TTC549 (cell line): ENCODE measurements around the gene AKNA.

Experiments
- FAIRE-seq: peaks from 2 replicates; lab custom pipeline; 2012; peaks lifted over from hg19 to GRCh38; lab: Jason Lieb, UNC

Gene AKNA

DNA sequence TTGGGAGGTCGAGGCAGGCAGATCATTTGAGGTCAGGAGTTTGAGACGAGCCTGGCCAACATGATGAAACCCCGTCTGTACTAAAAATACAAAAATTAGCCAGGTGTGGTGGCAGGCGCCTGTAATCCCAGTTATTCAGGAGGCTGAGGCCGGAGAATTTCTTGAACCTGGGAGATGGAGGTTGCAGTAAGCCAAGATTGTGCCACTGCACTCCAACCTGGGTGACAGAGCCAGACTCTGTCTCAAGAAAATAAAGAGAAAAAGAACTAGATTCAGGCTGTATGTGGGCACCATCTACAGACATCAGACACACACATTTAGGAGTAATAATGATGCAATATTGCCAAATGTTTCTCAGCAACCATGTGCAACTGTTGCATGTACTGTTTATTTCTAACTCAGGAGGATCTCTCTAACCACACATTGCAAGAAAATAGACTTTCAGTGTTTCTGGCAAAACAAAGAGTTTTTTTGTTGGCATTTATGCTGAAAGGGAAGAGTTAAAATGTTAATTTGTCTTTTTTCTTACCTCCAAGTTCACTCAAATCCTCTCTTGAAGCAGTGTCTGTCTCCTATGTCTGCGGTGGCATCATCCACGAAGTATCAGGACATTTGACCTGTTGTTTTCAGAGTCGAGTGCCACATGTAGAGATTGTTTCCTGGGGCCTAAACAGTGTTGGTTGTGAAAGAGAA lies 70.0 kb downstream of the AKNA start:
- no peak for FAIRE-seq

DNA sequence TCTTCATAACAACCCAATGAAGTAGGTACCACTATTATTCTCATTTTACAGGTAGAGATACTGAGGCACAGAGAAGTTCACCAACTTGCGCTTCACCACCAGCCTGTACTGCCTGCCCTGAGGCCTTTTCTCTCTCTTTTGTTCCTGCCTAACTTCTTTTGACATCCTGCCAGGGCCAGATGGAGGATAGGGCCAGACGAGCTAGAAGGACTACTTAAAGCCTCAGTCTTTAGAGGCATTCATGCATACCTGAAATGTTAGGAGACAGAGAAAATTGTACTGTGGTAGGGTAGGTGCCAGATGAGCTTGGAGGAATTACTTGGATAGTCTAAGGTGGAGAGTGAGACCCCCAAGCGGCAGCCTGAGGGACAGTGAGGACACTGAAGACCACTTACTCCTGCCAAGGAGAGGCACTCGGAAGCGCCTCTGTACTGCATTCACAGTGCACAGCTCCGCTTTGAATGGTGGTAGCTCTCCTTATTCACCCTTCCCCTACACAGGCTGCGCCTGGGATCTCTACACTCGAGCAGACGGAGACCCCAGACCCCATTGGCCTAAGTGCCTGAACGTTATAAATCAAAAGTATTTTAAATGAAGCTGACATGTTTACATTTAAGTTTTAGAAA lies 71.1 kb downstream of the AKNA start:
- FAIRE-seq = no peak

DNA sequence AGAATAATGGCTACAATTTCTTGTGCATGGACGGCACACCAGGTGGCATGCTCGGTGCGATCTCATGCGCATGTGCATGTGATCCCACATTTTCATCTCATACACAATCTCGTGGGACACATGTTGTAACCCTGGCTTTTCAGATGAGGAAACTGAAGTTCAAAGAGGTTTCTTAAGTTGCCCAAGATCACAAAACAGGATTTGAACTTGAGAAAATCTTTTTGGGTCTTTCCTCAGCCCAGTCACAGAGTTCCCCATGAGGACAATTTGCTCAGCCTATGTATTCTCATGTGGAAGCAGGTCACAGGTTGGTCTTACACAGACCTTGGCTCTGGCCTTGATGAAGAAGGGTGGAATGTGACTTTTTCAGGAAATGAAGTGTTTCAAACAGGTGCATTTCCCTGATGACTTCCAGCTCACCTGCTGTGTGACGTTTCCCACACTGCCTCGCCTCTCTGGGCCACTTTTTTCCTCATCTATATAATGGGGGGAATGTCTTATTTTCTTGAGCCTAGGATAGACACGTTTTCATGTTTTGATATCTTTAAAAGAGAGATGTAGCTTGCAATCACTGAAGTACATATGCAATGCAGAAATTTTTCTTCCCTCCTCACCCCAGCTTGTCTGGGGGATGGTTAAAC lies 71.9 kb downstream of the AKNA start:
- no peak for FAIRE-seq

DNA sequence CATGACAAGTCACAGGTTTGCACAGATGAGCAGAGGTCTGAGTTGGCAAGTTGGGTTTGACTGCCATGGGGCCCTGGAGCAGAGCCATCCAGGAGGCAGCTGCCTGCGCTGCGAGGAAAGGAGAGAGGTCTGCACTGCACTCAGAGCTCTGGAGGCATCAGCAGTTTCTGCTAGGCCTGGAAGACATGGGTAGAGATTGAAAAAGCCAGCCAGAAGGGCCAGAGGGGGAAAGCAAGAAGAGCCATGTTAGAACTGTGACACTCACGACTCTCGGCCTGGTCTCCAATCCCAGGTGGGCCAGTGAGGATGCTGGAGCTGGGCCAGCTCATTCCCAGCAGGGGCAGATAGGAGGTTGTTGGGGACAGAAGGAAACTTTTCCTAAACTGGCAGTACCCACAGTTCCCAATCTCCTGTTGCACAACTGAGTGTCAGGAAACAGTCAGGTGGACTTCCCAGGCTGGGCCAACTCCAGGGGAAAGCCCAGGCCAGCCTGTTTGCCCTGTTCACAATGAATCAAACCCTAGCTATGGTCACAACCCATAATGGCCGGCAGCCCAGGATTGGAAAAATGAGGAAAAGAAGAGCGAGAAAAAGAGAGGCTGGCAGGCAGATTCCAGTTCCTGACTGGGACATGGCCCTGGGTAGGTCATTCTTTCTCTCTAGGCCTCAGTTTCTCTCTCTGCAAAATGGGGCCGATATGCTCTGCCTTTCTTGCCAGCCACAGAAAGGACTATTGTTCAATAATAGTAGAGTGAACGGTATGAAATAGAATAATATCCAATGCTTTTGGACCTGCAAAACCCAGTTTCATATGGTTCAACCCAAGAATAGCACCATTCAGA lies 72.7 kb downstream of the AKNA start:
- FAIRE-seq = no peak

DNA sequence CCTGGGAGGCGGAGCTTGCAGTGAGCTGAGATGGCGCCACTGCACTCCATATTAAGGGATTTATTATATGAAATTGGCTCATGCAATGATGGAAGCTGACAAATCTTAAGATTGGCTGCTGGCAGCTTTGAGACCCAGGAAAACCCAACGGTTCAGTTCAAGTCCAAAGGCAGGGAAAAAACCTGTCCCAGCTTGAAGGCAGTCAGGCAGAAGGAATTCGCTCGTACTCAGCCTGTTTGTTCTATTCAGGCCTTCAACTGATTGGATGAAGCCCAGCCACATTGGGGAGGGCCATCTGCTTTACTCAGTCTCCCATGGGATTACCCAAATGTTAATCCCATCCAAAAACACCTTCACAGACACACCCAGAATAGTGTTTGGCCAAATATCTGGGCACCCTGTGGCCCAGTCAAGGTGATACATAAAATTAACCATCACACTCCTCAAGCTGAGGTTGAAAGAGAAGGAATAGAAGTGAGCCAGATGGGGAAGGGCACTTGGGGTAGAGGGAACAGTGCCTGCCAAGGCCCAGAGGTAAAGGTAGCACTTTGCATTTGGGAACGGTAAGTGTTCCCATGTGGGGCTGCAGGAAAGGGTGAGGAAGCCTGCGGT lies 73.4 kb downstream of the AKNA start:
- no peak for FAIRE-seq

DNA sequence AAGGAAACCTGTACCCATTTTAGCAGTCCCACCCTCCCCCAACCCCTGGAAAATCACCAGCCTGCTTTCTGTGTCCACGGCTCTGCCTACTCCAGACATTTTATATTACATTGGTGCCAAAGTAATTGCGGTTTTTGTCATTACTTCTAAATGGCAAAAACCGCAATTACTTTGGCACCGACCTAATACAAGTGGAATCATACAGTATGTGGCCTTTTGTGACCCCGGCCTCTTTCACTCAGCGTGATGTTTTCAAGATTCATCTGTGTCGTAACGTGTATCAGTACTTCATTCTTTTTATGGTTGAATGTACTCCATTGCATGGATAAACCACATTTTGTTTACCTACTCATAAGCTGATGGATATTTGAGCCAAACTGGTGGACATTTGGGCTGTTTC lies 74.6 kb downstream of the AKNA start:
- no peak for FAIRE-seq

DNA sequence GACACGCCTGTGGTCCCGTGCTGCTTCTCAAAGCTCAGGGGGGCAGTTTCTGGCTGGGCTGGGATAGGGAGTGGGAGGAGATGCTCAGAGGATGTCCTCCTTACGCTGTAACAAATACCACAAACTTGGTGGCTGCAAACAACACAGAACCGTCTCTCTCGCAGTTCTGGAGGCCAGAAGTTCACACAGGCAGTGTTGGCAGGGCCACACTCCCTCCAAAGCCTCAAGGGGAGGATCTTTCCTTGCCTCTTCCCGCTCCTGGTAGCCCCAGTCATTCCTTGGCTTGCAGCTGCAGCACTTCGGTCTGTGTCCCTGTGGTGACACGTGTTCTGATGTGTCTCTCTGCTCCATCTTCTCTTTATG lies 75.3 kb downstream of the AKNA start:
- no peak for FAIRE-seq

DNA sequence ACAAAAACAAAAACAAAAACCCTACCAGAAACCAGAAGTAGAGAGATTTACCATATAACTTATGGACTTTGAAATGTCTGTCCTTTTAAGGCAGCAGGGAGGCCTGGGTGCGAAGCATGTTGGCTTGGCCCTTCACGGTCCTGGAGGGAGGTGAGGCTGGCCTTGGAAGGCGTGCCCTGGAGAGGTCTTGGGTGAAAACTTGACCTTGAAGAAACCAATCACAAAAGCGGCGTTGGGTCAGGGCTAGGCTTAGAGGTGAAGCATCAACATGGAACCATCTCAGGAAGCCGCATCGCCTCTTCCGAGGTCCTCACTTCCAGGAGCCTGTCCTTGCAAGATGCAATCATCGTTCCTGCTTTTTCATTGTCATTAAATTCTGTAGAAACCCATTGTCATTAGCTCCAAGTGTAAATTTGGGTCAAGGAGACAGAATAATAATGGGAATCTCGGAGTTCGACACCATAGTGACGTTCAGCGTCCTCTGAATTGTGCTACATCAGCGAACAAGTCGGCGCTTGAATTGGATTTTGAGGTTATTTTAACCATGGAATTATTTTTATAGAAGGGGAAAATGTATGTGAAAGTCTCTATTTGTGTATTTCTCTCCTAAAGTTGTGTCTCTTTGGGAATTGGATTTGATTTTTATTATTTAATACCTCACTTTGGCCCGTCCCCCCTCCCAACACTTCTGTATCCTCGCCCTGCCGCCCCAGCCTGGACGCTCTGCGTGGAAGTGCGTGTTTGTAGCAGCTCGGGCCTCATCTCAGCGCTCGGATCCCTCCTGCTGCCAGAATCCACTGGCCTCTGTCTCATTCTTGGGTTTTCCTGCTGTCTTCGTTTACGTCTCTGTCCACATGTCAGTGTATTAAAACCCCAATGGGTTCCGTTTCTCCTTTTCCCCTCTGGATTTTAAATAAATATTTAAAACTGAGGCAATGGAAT lies 75.9 kb downstream of the AKNA start:
- FAIRE-seq = no peak

DNA sequence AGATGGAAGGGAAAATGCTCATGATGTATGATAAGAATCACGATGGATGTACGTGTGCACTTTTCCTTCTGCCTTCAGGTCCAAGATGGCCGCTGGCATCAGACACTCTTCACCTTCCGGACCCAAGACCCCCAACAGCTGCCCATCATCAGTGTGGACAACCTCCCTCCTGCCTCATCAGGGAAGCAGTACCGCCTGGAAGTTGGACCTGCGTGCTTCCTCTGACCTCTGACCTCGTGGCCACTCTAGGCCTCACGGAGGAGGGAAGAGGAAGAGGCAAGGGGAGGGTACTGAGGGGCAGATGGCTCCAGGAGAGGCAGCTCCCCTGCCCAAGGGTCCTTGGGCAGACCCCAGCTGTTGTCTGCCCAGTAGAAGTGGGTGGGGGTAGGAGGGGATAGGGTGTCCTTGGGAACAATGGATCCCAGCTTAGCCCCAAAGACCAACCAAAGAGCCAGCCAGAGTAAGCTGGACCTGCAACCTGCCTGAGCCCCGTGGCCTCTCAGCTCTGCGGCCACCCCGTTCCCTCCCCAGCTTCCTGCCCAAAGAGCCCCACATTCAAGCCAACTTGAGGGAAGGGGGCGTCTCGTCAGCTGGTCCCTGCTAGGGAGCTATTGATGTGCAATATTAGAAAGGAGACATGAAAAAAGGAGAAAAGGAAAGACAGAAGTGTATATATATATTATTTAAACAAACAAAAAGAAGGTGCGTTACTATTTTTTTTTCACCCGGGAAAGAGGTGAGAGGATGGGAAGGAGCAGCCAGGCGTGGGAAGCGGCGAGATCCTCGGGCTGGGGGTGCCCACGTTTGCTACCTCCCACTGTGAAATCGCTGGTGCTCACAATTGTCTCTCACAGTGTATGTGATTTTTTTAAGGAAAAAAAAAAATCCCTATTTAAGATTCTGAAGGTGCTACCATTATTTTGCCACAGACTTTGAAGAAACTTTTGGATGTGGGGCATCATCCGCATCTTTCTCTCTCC lies 77.0 kb downstream of the AKNA start:
- FAIRE-seq = no peak

DNA sequence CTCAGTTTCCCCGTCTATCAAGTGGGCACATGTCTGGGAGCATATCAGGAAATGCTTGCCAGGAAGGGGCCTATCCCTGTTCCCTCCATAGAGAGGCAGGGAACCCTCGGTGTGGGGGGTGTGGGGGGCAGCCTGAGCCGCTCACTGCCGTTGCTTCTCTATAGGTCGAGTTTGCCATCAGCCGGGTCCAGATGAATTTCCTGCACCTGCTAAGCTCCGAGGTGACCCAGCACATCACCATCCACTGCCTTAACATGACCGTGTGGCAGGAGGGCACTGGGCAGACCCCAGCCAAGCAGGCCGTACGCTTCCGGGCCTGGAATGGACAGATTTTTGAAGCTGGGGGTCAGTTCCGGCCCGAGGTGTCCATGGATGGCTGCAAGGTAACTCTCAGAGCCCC lies 78.7 kb downstream of the AKNA start:
- FAIRE-seq = no peak

DNA sequence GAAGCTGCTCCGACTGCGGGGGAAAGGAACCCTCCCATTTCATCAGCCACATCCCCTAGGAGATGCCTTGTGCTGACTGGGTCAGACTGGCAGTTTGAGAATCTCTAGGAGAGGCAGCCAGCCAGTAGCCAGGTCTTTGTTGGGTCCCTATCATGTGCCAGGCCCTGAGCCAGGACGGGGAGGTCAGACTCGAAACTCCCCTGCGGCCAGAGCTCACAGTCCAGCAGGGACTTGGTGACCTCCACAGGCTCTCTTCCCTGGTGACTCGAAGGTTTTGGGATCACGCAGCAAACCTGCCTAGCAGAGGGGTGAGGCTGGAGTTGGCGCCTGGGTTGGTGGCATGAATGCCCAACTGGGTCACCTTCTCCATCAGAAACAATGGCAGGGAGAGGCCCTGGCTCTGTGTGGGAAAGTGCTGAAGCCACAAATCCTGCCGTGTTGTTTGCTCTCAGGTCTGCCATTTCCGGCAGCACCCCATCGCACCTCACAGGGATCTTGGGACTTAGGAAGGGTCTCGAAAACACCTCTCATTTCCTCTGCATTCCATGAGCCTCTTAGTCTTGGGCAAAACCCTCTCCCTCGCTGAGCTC lies 79.3 kb downstream of the AKNA start:
- no peak for FAIRE-seq

DNA sequence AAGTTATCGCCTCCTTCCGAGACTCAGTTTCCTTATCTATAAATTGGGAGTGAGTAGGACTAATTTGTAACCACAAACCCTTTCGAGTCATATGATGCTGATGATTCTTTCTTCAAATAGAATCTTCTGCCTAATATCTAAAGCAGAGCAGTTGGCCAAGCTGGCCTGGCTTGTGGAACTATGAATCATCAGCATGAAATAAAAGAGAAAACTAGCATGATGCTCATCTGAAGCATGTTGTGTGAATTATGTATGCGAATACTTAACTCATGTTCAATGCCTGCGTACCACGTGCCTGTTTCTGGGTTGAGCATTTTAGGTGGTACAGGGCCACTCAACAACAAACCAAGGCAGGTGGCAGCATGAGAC lies 79.9 kb downstream of the AKNA start:
- no peak for FAIRE-seq

DNA sequence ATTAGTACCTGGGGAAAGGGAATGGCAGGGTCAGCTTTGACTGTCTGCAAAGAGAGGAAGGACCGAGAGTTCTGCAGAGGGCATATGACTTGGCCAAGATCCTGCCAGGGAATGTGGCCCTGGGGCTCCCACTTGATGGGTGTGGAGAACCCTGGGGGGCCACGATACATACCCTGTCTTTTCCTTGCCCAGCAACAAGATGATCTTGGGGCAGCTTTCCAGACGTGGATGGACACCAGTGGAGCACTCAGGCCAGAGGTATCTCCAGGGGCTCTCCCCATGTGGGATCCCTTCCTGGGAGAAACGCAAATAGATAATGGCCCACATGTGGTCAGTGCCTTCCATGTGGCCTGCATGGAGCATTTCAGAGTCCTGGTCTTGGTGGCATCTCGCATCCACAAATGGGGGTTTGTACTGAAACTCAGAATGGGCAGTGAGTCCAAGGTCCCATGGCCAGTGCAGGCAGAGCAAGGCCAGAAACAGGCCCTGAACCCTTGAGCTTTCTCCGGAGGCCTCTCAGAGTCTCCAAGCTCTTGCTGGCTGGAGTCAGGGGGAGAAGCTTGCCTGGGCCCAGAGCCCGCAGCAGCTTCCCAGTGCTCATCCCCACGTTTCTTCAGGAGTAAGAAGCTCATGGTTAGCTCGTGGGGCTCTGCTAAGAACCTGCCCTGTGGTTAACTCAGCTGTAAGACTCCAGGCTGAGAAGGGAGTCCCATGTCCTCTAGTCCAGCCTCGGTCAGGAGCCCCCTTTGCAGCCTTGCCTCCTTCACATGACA lies 83.2 kb downstream of the AKNA start:
- FAIRE-seq = no peak

DNA sequence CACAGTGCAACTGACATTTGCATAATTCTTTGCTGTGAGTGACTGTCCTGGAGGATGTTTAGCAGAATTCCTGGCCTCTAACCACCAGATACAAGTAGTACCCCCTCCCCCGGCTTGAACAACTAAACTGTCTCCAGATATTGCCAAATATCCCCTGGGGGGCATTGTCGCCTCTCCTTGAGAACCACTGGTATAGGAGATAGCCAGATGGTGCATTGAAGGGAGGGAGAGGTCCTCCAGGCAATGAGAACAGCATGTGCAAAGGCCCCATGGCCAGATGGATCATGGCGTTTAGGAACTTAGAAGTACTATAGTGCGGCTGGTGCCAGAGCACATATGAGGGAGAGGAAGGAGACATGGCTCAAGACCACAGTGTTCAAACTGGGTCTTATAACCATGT lies 83.8 kb downstream of the AKNA start:
- no peak for FAIRE-seq

DNA sequence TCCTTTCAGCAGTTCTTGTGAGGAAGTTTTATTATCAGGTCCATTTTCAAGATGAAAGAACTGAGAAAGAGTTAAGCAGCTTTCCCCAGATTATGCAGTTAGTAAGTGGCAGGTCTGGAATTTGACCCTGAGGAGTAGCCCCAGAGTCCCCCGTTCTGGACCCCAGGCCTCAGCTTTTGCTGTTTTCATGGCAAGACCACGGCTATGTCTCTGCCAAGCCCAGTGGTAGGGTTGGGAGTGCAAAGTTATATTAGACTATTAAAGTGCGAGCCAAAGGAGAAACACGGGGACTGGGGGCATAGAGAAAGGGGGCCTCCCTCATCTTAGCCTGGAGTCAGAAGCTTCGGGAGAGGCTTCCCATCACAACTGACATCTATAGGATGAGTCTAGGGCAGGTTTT lies 84.2 kb downstream of the AKNA start:
- no peak for FAIRE-seq

DNA sequence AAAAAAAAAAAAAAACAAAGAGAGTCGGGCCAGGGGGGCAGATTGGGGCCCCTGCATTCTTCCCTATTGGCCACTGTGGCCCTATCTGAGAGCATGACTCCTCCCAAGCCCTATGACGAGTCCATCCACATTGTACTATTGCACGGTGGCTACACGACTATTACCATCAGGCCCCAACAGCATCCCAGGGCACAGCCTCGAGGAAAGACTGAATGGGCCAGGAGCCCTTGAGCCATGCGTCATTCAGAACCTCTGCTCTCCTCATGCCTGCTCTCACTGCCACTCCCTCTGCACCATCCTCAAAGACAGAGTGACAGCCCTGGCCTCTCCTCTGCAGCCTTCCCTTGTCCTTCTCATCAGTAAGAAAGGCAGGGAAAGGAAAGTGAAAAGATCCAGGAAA lies 85.1 kb downstream of the AKNA start:
- FAIRE-seq = no peak

DNA sequence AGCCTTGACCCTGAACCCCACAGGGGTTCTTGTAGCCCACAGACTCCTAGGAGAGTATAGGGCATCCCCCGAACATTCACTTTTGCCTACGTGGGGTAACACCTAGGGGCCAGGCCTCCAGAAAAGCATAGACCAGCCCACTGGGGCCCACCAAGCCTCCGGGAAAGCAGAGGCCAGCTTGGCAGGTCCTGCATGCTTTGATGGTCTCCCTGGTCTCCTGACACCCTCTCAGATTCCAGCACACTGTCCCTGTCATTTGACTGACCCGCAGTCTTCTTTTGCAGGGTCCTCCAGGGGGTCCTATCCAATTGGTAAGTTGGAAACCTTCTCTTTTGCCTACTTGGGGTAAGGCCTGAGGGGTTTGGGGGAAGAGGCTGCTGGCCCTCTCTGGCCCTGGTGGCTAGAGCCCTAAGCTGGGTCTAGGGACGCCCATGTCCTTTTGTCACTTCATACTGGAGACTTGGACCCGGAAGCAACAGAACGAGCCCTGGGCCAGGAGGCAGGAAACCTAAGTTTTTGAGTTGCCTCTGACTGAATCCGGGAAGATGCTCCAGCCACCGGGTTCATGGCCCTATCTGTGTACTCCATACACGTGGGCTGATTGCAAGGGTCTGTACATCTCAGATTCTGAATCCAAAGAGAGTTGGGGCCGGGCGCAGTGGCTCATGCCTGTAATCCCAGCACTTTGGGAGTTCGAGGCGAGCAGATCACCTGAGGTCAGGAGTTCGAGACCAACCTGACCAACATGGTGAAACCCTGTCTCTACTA lies 85.8 kb downstream of the AKNA start:
- no peak for FAIRE-seq
